ENCODE data around the gene CCDC70. TPM values are rescaled to one million over a fixed set of nuclear protein-coding genes. Genes with fewer than 3 reads are reported as not detected.

CCDC70 gene
- total RNA-seq, 1 experiment from 2014 or later, result not detected

- CTCF ChIA-PET, result no interaction called here
- H4K20me1 ChIP-seq (ENCODE audit: low read length), result no peaks in the 10 kb centered on the region
- no peaks in the 10 kb centered on the region for H3K36me3 ChIP-seq (ENCODE audit: low read depth, low read length)
- H3K27me3 ChIP-seq (ENCODE audit: low read length), result no peaks in the 10 kb centered on the region
- H3K9me2 ChIP-seq (replicated peaks; ENCODE audit: low read length), result no peaks in the 10 kb centered on the region
- no peak overlapping the region for H2AFZ ChIP-seq (ENCODE audit: low read length)
- no peak overlapping the region for H3K9ac ChIP-seq (ENCODE audit: low read length)
- BruUV-seq (replicated peaks), result no TSS peak
- ATAC-seq, result no peak
- TF ChIP-seq EZH2 (IDR thresholded peaks at IDR 0.05; ENCODE audit: low read length, unreplicated experiment), result no peak
- H3K4me1 ChIP-seq (ENCODE audit: insufficient read depth, low read length), result peaks cover 6% of the 10 kb centered on the region; the same call in 1 of the 2 replicates
- no peak overlapping the region for H3K27ac ChIP-seq (ENCODE audit: low read length)
- no peak overlapping the region for H3K4me2 ChIP-seq (ENCODE audit: low read length)
- no peak overlapping the region for H3K4me3 ChIP-seq (ENCODE audit: low read length)
- H3K9me3 ChIP-seq (ENCODE audit: low read length), result no peaks in the 10 kb centered on the region
- DNase-seq, result no peak
- H3K79me2 ChIP-seq (ENCODE audit: low read length), result no peaks in the 10 kb centered on the region
- intact Hi-C loops (cut with micrococcal nuclease), result loop anchor here (5.0 kb wide), 2 partner anchors 38 to 78 kb away; no protein-coding TSS in a partner anchor
- POLR2A ChIA-PET (ENCODE audit: unreplicated experiment), result no interaction called here
- H3F3A ChIP-seq (ENCODE audit: low read length, unreplicated experiment), result no peaks in the 10 kb centered on the region
These were observed 42.8 kb upstream of the CCDC70 start for GRCh38 chr13:51818781-51819511.

- DNase-seq (no peak), ATAC-seq (no peak)
- CTCF ChIA-PET, result no interaction called here
- Histone ChIP-seq H3K79me2 (ENCODE audit: low read length) (no peaks in the 10 kb centered on the region), H2AFZ (ENCODE audit: low read length) (no peak overlapping the region), H3K4me2 (ENCODE audit: low read length) (no peak overlapping the region), H3K9me3 (ENCODE audit: low read length) (no peaks in the 10 kb centered on the region), H3K9ac (ENCODE audit: low read length) (no peak overlapping the region), H3K4me1 (ENCODE audit: insufficient read depth, low read length) (peaks cover 6% of the 10 kb centered on the region; the same call in 1 of the 2 replicates), H4K20me1 (ENCODE audit: low read length) (no peaks in the 10 kb centered on the region), H3K36me3 (ENCODE audit: low read depth, low read length) (no peaks in the 10 kb centered on the region), H3K27ac (ENCODE audit: low read length) (no peak overlapping the region), H3K4me3 (ENCODE audit: low read length) (no peak overlapping the region), H3F3A (ENCODE audit: low read length, unreplicated experiment) (no peaks in the 10 kb centered on the region), H3K9me2 (replicated peaks; ENCODE audit: low read length) (no peaks in the 10 kb centered on the region), H3K27me3 (ENCODE audit: low read length) (no peaks in the 10 kb centered on the region)
- intact Hi-C loops (cut with micrococcal nuclease), result loop anchor here (5.0 kb wide), 2 partner anchors 38 to 78 kb away; no protein-coding TSS in a partner anchor
- no peak for TF ChIP-seq EZH2 (IDR thresholded peaks at IDR 0.05; ENCODE audit: low read length, unreplicated experiment)
- TF ChIP-seq EZH2phosphoT487 (IDR thresholded peaks at IDR 0.05; ENCODE audit: borderline replicate concordance, low read length), result no peak
- no peak for TF ChIP-seq CTCF (conservative IDR thresholded peaks at IDR 0.05; ENCODE audit: low read depth, low read length)
- no TSS peak for BruUV-seq (replicated peaks)
- POLR2A ChIA-PET (ENCODE audit: unreplicated experiment), result no interaction called here
These were observed 42.2 kb upstream of the CCDC70 start for GRCh38 chr13:51819544-51819943.

GRCh38 chr13:51820016-51820597 lies 41.7 kb upstream of the CCDC70 start:
- Histone ChIP-seq H3K36me3 (ENCODE audit: low read depth, low read length) (no peaks in the 10 kb centered on the region), H3F3A (ENCODE audit: low read length, unreplicated experiment) (no peaks in the 10 kb centered on the region), H3K79me2 (ENCODE audit: low read length) (no peaks in the 10 kb centered on the region), H3K9me3 (ENCODE audit: low read length) (no peaks in the 10 kb centered on the region), H3K4me1 (ENCODE audit: insufficient read depth, low read length) (peaks cover 6% of the 10 kb centered on the region; the same call in 1 of the 2 replicates), H3K27me3 (ENCODE audit: low read length) (no peaks in the 10 kb centered on the region), H3K4me3 (ENCODE audit: low read length) (no peak overlapping the region), H3K27ac (ENCODE audit: low read length) (no peak overlapping the region), H3K9ac (ENCODE audit: low read length) (no peak overlapping the region), H2AFZ (ENCODE audit: low read length) (no peak overlapping the region), H3K9me2 (replicated peaks; ENCODE audit: low read length) (no peaks in the 10 kb centered on the region), H3K4me2 (ENCODE audit: low read length) (no peak overlapping the region), H4K20me1 (ENCODE audit: low read length) (no peaks in the 10 kb centered on the region)
- POLR2A ChIA-PET (ENCODE audit: unreplicated experiment), result no interaction called here
- ATAC-seq (no peak), DNase-seq (no peak)
- intact Hi-C loops (cut with micrococcal nuclease), result no loop called here
- no peak for TF ChIP-seq EZH2phosphoT487 (IDR thresholded peaks at IDR 0.05; ENCODE audit: borderline replicate concordance, low read length)
- TF ChIP-seq EZH2 (IDR thresholded peaks at IDR 0.05; ENCODE audit: low read length, unreplicated experiment), result no peak
- no peak for TF ChIP-seq CTCF (conservative IDR thresholded peaks at IDR 0.05; ENCODE audit: low read depth, low read length)
- CTCF ChIA-PET, result no interaction called here
- BruUV-seq (replicated peaks), result no TSS peak
